Measurements from ENCODE around the gene DCTN4.

The DCTN4 gene

GRCh38 chr5:150731669-150732242, 27.1 kb downstream of the DCTN4 start:
- peaks cover 80% of the 10 kb centered on the region for H3K36me3 ChIP-seq (ENCODE audit: insufficient read depth, low read length)
- H3K27me3 ChIP-seq (ENCODE audit: insufficient read depth, low read length, poor library complexity), result no peaks in the 10 kb centered on the region
- H3K4me2 ChIP-seq (ENCODE audit: insufficient read depth, low read length), result no peak overlapping the region

GRCh38 chr5:150729859-150730258, 29.0 kb downstream of the DCTN4 start:
- peaks cover 4% of the 10 kb centered on the region; the same call in 1 of the 2 replicates for H4K20me1 ChIP-seq (ENCODE audit: insufficient read depth, low read length)
- no peak overlapping the region for H2AFZ ChIP-seq (ENCODE audit: low read depth, low read length)
- no peaks in the 10 kb centered on the region for H3K4me1 ChIP-seq (ENCODE audit: insufficient read depth, low read length)
- no peak overlapping the region for H3K9ac ChIP-seq (ENCODE audit: low read depth, low read length)
- H3K27me3 ChIP-seq (ENCODE audit: insufficient read depth, low read length, poor library complexity), result no peaks in the 10 kb centered on the region
- no peak for DNase-seq
- H3K4me3 ChIP-seq (ENCODE audit: low read depth in 1 of 2, low read length in 2 of 2), result no peak overlapping the region
- no peak for TF ChIP-seq CTCF (IDR thresholded peaks at IDR 0.05; ENCODE audit: borderline replicate concordance, extremely low read depth, low read length, poor library complexity, severe bottlenecking)
- TF ChIP-seq EZH2 (IDR thresholded peaks at IDR 0.05; ENCODE audit: borderline replicate concordance, low read depth, low read length, severe bottlenecking), result no peak
- H3K9me3 ChIP-seq (ENCODE audit: insufficient read depth, low read length, severe bottlenecking), result peaks cover 5% of the 10 kb centered on the region
- H3K36me3 ChIP-seq (ENCODE audit: insufficient read depth, low read length), result peaks cover 76% of the 10 kb centered on the region
- peaks cover 7% of the 10 kb centered on the region for H3K79me2 ChIP-seq (ENCODE audit: insufficient read depth, low read length)
- no peak overlapping the region for H3K4me2 ChIP-seq (ENCODE audit: insufficient read depth, low read length)
- no peak overlapping the region for H3K27ac ChIP-seq (ENCODE audit: low read length)
- ATAC-seq (ENCODE audit: insufficient read depth, low read depth), result no peak

More at GRCh38 chr5:150731669-150732242, 27.1 kb downstream of the DCTN4 start:
- DNase-seq (no peak), ATAC-seq (ENCODE audit: insufficient read depth, low read depth) (no peak)
- H3K27ac ChIP-seq (ENCODE audit: low read length), result no peak overlapping the region
- H3K9ac ChIP-seq (ENCODE audit: low read depth, low read length), result no peak overlapping the region
- no peak overlapping the region for H2AFZ ChIP-seq (ENCODE audit: low read depth, low read length)
- H3K4me1 ChIP-seq (ENCODE audit: insufficient read depth, low read length), result no peaks in the 10 kb centered on the region
- H4K20me1 ChIP-seq (ENCODE audit: insufficient read depth, low read length), result peaks cover 6% of the 10 kb centered on the region; the same call in 1 of the 2 replicates
- peaks cover 26% of the 10 kb centered on the region for H3K79me2 ChIP-seq (ENCODE audit: insufficient read depth, low read length)
- TF ChIP-seq CTCF (IDR thresholded peaks at IDR 0.05; ENCODE audit: borderline replicate concordance, extremely low read depth, low read length, poor library complexity, severe bottlenecking) (no peak), EZH2 (IDR thresholded peaks at IDR 0.05; ENCODE audit: borderline replicate concordance, low read depth, low read length, severe bottlenecking) (no peak)
- H3K4me3 ChIP-seq (ENCODE audit: low read depth in 1 of 2, low read length in 2 of 2), result no peak overlapping the region
- peaks cover 10% of the 10 kb centered on the region for H3K9me3 ChIP-seq (ENCODE audit: insufficient read depth, low read length, severe bottlenecking)

- Histone ChIP-seq H3K27ac (ENCODE audit: low read length) (no peak overlapping the region), H3K9me3 (ENCODE audit: insufficient read depth, low read length, severe bottlenecking) (no peaks in the 10 kb centered on the region), H3K4me1 (ENCODE audit: insufficient read depth, low read length) (no peaks in the 10 kb centered on the region), H3K4me3 (ENCODE audit: low read depth in 1 of 2, low read length in 2 of 2) (no peak overlapping the region), H3K79me2 (ENCODE audit: insufficient read depth, low read length) (no peaks in the 10 kb centered on the region), H3K9ac (ENCODE audit: low read depth, low read length) (no peak overlapping the region), H3K36me3 (ENCODE audit: insufficient read depth, low read length) (peaks cover 83% of the 10 kb centered on the region), H3K27me3 (ENCODE audit: insufficient read depth, low read length, poor library complexity) (no peaks in the 10 kb centered on the region), H4K20me1 (ENCODE audit: insufficient read depth, low read length) (no peaks in the 10 kb centered on the region), H2AFZ (ENCODE audit: low read depth, low read length) (no peak overlapping the region), H3K4me2 (ENCODE audit: insufficient read depth, low read length) (no peak overlapping the region)
- DNase-seq, result no peak
- no peak for TF ChIP-seq CTCF (IDR thresholded peaks at IDR 0.05; ENCODE audit: borderline replicate concordance, extremely low read depth, low read length, poor library complexity, severe bottlenecking)
- TF ChIP-seq EZH2 (IDR thresholded peaks at IDR 0.05; ENCODE audit: borderline replicate concordance, low read depth, low read length, severe bottlenecking), result no peak
- no peak for ATAC-seq (ENCODE audit: insufficient read depth, low read depth)
Observed at GRCh38 chr5:150723845-150724244, 35.0 kb downstream of the DCTN4 start.

Data from DND-41 (cell line).